NCI-H460 (cell line): Measurements from ENCODE around the gene FNDC3B. TPM values are rescaled to one million over a fixed set of nuclear protein-coding genes. Genes with fewer than 3 reads are reported as not detected.
"Not testable (repeated sequence)": the region's sequence is repeated elsewhere in the genome, so short reads cannot be mapped to it uniquely, and the experiment has no call there.

Source experiments
- DNase-seq: peaks from one replicate; pipeline ENCODE4 v3.0.0-alpha.2; 2016; ENCODE audit warnings: low read depth; ENCODE audit errors: extremely low read depth
- total RNA-seq: library from RNA; depleted of rRNA; stranded (reverse); fragments of >200 nt; shearing (Covaris generic); gene quantifications from 2 replicates; pipeline ENCODE4 v1.2.3, GENCODE V29; 2014

The FNDC3B gene
- total RNA-seq, 1 experiment from 2014 or later: 51.4 TPM

- no peak for DNase-seq
Observed at GRCh38 chr3:172090035-172090434, 50.7 kb downstream of the FNDC3B start.

- DNase-seq: no peak
Observed at GRCh38 chr3:172092658-172093057, 53.3 kb downstream of the FNDC3B start.

- not testable (repeated sequence) for DNase-seq
Observed at GRCh38 chr3:172093581-172094443, 54.4 kb downstream of the FNDC3B start.

- no peak for DNase-seq
Observed at GRCh38 chr3:172094621-172095557, 55.5 kb downstream of the FNDC3B start.

DNA sequence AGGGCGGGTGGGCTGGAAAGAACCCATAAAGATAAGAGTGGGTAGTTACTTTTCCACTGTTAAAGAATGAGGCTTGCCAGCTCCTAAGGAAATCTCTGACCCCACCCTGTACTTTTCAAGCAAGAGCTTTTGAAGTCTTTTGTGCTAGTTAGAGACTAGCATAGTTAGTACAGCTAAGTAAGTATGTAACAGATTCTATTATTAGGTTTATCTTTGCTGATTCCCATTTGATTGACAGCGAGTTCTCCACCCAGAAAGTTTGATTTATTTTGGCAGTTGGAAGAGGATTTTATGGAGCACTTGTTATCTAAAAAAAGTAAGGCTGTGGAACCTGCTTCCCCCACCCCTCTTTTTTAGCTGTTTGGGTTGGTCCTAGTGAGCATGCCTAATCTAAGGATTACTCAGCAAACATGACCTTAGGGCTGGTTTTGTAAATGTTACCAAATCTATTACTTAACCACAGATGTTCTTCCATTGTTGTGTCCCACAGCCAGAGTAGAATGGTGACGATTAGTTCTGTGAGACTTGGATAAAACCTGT lies 57.6 kb downstream of the FNDC3B start:
- DNase-seq: no peak

DNA sequence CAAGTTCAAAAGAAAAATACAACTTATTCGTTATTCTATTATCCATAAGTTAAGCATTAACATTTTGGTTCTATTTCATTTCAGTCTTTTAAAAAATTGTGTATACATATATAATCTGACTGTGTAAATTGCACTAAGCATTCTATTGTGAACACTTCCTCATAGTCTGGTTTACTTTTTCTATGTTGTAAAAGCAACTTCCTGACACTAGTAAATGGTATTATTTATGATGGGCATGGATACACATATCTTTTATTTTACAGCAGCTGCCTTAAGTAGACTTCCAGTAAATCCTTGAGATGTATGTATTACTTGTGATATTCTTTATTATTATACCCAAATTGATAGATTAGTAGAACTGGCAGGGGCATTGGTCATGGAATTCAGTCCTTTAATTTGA lies 58.2 kb downstream of the FNDC3B start:
- no peak for DNase-seq

DNA sequence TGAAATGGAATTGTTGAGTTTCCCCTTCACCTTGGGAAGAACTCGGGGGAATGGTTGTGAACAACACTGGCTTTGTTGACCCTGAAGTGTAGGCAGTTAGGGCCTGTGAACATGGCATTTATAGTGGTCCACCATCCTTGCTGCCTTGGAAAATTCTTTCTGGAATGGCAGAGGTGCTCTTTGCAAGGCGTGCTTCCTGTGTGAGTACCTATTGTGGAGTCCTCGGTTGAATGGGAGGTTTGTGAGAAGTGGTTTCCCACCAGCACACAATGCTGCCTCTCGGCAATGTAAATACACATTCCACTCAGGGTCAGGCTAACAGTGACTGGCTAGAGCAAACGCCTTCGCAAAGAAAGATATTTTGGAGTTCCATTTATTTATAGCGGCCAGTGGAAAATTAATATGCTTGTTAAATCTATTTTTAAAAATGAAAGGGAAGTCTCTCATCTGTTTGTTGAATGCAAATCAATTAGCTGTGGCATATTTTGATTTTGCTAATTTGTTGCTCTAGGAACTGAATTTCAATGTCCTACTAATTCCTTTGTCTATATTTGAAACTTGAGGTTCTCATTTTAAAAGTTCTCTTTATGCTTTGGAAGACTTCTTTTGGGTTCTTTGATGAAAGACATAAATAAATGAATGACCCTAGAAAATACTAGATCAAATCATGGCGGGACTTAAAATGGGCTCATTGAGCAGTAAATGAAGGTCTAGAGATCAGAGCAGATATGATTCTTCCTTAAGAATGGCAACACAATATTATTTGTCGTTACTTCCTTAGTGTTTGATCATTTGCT lies 59.5 kb downstream of the FNDC3B start:
- no peak for DNase-seq

GRCh38 chr3:172099495-172099808 lies 60.1 kb downstream of the FNDC3B start:
- DNase-seq: no peak

GRCh38 chr3:172100482-172100881 lies 61.1 kb downstream of the FNDC3B start:
- no peak for DNase-seq

- DNase-seq: no peak
Observed at GRCh38 chr3:172101107-172101506, 61.7 kb downstream of the FNDC3B start.

DNA sequence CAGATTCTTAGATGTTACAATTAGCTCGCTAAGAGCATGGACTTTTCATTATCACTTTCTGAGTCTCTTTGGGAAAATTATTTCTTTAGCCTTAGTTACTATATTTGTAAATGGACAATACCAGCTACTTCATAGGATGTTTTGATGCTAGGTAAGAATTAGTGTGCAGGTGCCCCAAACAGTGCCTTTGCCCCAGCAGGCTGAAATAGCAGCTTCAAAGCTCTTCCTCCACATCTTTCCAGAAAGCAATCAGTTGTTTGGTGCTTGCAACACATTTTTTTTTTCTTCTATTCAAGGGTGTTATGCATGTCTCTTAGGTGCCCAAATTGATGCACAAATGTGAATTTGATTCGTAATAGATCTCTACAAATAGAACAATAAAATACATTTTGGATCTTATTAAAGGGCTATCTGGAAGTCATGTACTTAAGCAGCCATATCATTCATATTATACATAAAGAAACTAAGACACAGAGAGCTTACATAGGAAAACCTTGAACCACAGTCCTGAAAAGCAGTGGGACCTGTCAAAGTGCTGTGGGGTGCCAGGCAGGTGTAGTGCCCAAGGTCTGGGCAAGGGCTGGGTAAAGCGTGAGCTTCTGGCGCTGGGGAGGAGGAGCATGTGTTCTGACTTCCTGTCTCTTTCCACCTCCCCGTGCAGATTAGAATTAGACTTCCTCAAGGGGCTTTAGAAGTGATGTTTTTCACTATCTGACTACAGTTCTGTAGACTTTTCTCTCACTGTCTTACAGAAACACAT lies 62.9 kb downstream of the FNDC3B start:
- no peak for DNase-seq

GRCh38 chr3:172102883-172103310 lies 63.5 kb downstream of the FNDC3B start:
- no peak for DNase-seq

GRCh38 chr3:172103724-172104123 lies 64.3 kb downstream of the FNDC3B start:
- no peak for DNase-seq

DNA sequence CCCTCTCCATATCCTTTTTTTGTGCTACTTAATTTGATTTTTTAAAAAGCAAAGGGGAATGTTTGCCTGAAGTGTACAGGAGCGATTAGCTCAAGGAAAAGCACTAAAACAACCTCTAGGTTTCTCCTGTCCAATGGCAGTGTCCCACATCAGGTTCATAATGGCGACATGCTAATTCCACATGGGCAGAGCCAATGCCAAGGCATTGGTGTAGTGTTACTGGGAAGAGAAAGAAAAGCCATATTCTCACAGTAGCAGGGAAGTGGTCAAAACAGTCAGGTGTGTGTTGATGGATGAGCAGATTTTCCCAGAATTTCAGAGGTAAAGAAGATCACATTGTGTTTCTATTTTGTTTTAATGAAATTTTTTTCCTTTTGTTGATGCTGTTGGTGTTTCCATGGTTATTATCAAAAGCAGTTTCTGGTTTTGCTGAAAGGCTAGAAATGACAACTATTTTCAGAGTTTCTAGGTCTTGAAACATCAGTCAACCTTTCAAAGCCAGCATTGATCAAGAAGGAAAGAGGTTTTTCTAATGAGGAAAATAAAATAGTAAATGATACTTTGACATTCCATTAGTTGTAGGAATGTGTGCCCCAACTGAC lies 65.2 kb downstream of the FNDC3B start:
- DNase-seq: no peak

GRCh38 chr3:172106037-172106954 lies 66.9 kb downstream of the FNDC3B start:
- DNase-seq: no peak

DNA sequence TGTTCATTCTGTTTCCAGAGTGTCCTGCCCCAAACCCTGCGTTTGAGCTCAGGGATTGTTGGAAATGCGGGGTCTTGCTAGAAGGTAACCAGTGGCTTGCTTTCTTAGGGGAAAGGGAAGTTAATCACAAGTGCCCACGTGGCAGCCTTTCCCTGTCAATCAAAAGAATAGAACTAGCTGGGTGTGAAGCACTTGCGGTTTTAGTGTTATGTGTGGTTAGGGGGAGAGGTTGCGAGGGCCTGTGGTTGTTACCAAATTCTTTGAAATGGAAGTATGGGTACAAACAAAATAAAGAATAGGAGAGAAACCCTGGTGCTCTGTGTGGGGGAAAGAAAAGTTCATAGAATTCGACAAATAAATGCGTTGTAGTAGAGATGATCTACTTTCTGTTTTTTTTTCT lies 67.6 kb downstream of the FNDC3B start:
- no peak for DNase-seq

DNA sequence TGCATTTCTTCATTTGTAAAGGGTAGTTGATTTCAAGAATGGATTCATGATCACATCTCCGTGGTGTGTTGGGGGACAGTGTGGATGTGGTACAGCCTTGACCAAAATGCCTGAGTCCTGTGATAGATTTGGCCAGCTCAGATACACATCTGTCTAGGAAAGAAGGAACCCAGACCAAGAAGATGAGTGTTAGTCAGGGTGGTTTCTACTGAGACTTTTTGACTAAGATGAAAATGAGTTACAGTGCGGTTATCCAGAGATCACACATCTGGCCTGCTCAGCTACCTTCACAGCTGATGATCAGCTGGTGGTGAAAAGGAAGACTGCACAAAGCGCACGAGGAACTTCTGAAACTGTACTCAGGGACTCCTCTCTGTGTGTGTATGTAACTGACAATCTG lies 68.0 kb downstream of the FNDC3B start:
- no peak for DNase-seq

DNA sequence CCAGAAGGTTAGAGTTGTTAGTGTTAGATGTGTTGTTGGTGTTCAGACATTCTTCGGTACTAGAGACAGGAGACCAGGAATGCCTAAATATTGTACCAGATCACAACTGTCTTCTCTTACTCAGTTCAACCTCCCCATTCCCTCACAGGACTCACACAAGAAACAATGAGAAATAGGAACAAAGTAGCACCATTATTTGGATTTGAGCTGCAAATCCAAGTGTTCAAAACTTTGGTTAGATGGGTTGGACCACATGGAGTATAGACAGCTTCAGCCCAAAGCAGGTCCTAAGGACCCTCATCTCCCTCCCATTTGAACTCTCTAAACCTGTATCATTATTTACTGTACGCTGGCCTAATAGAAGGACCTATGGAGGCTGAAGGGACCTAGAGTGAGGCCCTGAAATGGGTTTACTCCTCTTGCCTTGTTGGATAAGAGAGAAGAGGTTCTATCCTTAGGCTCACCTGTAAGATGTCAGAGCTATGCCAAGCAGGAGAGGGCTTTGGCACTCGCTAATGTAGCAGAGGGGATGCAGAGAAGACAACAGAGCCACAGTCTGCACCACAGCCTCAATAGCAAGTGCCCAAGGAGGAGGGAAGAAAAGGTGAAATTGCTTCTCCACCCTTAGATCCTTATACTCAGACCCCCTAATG lies 70.9 kb downstream of the FNDC3B start:
- no peak for DNase-seq
